RWPE1 (cell line): ENCODE data around the gene IDUA.

Source experiments
- CTCF ChIA-PET: fragments of 350-600 bp; sonication (Branson Sonifier 250); formaldehyde crosslinking; extraction: SDS; loops from one replicate; lab custom pipeline; 2021; lab: Yijun Ruan, JAX
- POLR2A ChIA-PET: fragments of 400-600 bp; formaldehyde crosslinking; extraction: SDS; loops from one replicate; lab custom pipeline; 2020; ENCODE audit warnings: antibody characterized with exemption; ENCODE audit not compliant: low non-redundant PET; lab: Yijun Ruan, JAX
- DNase-seq: peaks from one replicate; pipeline ENCODE4 v3.0.0; 2012; ENCODE audit warnings: low spot score
- H3K27ac ChIP-seq: fragments of 450-650 bp; 2 replicates; pipeline ENCODE4 v1.5.1; 2017
- CTCF ChIP-seq: fragments of 450-650 bp; conservative IDR thresholded peaks from 2 replicates; pipeline ENCODE4 v1.5.1; 2017; ENCODE audit warnings: low read depth, mild to moderate bottlenecking

Gene IDUA

DNA sequence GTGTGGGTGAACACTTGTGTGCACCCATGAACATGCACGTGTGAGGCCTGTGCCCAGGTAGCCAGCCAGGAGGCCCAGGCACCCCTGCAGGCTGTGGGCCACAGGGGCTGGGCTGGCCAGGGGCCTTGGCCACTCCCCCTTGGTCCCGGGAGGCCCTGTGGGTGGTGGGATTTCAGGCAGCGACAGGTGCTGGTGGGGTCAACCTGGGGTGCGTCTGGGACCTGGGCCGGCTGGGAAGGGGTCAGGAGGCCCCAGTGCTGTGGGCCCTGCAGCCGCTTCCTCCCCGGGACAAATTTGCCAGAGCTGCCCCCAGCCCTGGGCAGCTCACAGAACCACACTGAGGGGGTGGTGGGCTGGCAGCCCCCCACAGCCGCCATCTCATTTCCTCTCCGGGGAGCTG lies 32.5 kb downstream of the IDUA start:
- DNase-seq = no peak
- POLR2A ChIA-PET = no interaction called here
- no peak for TF ChIP-seq CTCF
- CTCF ChIA-PET = no interaction called here
- H3K27ac ChIP-seq = peak overlapping the region; percentile 55; the same call in 1 of the 2 replicates

DNA sequence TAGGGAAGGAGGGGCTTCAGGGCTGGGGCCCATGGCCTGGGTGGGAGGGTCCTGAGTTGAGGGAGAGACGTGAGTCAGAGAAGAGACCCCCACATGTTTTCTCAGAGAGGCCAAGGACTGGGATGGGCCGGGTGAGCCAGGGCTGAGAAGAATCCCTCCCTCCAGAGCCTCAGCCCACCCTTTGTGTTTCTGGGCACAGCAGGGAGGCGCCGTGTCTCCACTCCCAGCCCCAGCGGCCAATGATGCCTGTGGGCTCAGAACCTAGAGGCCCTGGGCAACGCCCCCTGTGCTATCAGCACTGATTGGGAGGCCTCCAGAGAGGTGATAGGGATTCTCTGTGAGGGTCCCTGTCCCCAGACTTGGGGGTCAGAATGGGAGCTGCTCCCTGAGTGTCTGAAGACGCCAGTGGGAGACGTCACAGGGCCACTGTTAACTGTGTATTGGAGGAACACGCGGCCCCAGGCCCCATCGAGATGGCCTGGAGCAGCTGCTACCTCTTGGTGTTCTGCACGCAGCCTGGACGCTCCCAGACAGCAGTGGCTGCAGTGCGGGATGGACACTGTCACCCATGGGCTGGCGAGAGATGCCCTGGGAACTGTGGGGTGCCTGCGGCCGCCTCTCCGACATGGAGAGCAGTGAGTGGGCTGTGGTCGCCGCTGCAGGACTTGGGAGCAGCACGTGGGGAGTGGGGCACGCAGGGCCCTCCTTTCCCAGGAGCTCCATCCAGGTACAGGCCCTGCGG lies 33.1 kb downstream of the IDUA start:
- POLR2A ChIA-PET = no interaction called here
- CTCF ChIA-PET = no interaction called here
- no peak for TF ChIP-seq CTCF
- peak overlapping the region; percentile 55; the same call in 1 of the 2 replicates for H3K27ac ChIP-seq
- no peak for DNase-seq

DNA sequence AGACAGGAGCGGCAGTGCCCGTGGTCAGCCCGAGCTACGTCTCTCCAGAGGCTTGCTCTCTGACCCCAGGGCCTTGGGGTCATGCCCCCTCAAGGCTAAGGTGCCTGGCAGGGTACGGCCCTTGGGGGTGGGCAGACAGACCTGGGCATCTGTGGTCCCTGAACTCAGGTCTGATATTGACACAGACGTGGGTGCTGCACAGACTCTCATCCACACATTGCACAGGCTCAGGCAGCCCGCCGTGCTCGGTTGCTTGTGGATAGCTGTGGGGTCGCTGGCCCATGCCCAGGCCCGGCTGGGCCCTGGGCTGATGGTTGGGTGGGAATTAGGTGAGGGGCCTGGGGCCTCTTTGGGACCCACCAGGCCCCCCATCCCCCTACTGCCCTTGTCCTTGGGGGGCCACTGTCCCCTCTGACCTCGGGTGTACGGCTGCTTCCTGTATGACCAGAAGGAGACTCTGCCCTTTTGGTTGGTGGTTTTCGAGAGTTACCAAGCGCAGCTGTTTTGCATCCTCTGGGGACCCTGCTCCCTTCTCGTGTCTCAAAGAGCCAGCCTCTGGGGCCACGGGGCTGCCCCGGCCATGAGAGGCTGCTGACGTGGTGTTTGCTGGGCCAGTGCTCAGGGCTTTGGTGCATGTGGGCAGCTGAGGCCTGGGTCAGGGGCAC lies 34.7 kb downstream of the IDUA start:
- no peak for DNase-seq
- ChIA-PET CTCF (no interaction called here), POLR2A (no interaction called here)
- peak overlapping the region; percentile 60 for H3K27ac ChIP-seq
- TF ChIP-seq CTCF = no peak

DNA sequence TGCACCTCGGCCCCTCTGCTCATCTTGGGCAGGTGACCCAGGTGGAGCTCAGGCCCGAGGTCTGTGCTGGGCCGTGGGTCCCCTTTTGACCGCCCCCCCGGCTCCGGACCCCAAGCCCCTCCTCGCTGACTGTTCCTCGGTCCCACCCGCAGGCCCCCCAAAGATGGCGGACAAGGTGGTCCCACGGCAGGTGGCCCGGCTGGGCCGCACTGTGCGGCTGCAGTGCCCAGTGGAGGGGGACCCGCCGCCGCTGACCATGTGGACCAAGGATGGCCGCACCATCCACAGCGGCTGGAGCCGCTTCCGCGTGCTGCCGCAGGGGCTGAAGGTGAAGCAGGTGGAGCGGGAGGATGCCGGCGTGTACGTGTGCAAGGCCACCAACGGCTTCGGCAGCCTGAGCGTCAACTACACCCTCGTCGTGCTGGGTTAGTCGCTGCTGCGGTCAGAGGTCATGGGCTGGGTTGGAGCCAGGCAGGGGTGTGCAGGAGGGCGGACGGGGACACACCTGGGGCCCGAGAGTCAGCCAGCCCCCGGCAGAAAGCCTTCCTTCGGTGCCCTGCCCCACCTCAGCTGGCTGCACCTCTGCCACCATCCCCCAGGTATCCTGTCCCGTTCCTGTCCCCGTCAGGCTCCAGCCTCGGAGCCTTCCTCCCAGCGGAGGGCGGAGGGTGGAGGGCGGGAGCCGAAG lies 35.4 kb downstream of the IDUA start:
- TF ChIP-seq CTCF = no peak
- ChIA-PET CTCF (no interaction called here), POLR2A (no interaction called here)
- peak overlapping the region; percentile 60 for H3K27ac ChIP-seq
- no peak for DNase-seq

DNA sequence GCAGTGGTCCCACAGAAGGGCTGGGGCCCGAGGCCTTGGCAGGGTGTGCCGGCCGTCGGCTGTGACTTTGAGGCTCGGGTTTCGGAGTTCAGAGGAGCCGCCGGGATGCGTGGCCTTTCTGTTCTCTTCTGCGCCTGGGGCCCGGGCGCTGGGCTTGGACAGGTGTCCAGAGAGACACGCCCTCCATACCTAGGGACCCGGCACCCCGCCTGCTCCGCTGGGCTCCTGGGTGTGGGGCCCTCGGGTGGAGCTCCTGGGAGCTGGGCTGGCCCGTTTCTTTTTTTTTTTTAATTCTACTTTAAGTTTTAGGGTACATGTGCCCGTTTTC lies 35.9 kb downstream of the IDUA start:
- ChIA-PET CTCF (no interaction called here), POLR2A (no interaction called here)
- DNase-seq = no peak
- H3K27ac ChIP-seq = peak overlapping the region; percentile 60; the same call in 1 of the 2 replicates
- TF ChIP-seq CTCF = no peak

- no peak overlapping the region; the same call in 1 of the 2 replicates for H3K27ac ChIP-seq
- ChIA-PET CTCF (no interaction called here), POLR2A (no interaction called here)
- no peak for DNase-seq
- TF ChIP-seq CTCF = no peak
Measured at GRCh38 chr4:1023075-1023640, 36.3 kb downstream of the IDUA start.
